Measurements from ENCODE around the gene TRAF6. TPM values are rescaled to one million over a fixed set of nuclear protein-coding genes. Genes with fewer than 3 reads are reported as not detected.
A peak's percentile ranks its signal among the peaks of the same experiment; 100 is the strongest.

Gene TRAF6
- total and polyA plus RNA-seq, 9 of the 15 experiments (the other 6 are each of a cell fraction or from before 2014, with no cell fraction given), result 2.0 to 13.1 (median 8.2) TPM

DNA sequence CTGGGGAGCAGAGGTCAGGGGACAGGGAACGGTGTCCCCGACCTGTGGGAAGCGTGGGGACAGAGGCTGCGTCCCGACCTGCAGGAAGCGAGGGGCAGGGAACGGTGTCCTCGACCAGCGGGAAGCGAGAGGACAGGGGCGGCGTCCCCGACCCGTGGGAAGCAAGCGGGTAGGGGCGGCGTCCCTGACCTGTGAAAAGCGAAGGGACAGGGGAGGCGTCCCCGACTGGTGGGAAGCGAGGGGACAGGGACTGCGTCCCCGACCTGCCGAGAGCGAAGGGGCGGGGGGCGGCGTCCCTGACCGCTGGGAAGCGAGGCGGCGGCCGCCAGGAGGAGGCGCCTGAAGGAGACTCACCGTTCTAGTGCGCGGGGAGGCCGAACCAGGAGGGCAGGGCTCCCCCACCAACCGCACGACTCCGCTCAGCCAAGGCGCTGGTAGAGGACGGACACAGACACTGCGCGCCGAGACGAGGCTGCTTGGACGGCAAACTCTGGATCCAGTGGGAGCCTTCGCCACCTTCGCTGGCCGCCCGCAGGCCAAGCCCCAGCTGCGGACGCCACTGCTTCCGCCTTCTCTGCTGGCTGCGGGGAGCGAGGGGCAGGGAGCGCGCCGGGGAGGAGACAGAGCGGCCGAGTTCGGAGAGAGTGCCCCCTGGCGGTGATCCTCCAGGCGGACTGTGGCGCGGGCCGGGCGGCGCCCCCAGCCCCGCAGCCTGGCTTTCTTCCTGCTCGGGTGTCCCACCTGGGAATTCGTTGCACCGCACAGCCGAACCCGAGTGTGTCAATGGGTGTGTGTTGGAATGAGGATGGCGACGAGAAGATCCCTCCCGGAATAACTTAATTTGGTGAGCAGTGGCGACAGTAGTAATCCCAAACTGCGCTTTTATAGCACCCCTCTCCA is at the start of gene TRAF6 (continued):
- TF ChIP-seq, protein P1, sequence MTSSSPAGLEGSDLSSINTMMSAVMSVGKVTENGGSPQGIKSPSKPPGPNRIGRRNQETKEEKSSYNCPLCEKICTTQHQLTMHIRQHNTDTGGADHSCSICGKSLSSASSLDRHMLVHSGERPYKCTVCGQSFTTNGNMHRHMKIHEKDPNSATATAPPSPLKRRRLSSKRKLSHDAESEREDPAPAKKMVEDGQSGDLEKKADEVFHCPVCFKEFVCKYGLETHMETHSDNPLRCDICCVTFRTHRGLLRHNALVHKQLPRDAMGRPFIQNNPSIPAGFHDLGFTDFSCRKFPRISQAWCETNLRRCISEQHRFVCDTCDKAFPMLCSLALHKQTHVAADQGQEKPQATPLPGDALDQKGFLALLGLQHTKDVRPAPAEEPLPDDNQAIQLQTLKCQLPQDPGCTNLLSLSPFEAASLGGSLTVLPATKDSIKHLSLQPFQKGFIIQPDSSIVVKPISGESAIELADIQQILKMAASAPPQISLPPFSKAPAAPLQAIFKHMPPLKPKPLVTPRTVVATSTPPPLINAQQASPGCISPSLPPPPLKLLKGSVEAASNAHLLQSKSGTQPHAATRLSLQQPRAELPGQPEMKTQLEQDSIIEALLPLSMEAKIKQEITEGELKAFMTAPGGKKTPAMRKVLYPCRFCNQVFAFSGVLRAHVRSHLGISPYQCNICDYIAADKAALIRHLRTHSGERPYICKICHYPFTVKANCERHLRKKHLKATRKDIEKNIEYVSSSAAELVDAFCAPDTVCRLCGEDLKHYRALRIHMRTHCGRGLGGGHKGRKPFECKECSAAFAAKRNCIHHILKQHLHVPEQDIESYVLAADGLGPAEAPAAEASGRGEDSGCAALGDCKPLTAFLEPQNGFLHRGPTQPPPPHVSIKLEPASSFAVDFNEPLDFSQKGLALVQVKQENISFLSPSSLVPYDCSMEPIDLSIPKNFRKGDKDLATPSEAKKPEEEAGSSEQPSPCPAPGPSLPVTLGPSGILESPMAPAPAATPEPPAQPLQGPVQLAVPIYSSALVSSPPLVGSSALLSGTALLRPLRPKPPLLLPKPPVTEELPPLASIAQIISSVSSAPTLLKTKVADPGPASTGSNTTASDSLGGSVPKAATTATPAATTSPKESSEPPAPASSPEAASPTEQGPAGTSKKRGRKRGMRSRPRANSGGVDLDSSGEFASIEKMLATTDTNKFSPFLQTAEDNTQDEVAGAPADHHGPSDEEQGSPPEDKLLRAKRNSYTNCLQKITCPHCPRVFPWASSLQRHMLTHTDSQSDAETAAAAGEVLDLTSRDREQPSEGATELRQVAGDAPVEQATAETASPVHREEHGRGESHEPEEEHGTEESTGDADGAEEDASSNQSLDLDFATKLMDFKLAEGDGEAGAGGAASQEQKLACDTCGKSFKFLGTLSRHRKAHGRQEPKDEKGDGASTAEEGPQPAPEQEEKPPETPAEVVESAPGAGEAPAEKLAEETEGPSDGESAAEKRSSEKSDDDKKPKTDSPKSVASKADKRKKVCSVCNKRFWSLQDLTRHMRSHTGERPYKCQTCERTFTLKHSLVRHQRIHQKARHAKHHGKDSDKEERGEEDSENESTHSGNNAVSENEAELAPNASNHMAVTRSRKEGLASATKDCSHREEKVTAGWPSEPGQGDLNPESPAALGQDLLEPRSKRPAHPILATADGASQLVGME (CRISPR knock-in tag; IDR thresholded peaks at IDR 0.05), result peak; percentile 76; the same call in 1 of the 2 replicates
- TF ChIP-seq KAT2B (IDR thresholded peaks at IDR 0.05; ENCODE audit: low read depth, low read length), result peak; percentile 40
- TF ChIP-seq LEF1 (IDR thresholded peaks at IDR 0.05), result 0 out of 2 replicates have a peak, but pooled peaks have one; percentile 24
- TF ChIP-seq, protein P2, sequence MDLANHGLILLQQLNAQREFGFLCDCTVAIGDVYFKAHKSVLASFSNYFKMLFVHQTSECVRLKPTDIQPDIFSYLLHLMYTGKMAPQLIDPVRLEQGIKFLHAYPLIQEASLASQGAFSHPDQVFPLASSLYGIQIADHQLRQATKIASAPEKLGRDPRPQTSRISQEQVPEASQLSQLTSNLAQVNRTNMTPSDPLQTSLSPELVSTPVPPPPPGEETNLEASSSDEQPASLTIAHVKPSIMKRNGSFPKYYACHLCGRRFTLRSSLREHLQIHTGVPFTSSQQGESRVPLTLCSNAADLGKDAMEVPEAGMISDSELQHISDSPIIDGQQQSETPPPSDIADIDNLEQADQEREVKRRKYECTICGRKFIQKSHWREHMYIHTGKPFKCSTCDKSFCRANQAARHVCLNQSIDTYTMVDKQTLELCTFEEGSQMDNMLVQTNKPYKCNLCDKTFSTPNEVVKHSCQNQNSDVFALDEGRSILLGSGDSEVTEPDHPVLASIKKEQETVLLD (IDR thresholded peaks at IDR 0.05), result no peak
- TF ChIP-seq, protein P3, sequence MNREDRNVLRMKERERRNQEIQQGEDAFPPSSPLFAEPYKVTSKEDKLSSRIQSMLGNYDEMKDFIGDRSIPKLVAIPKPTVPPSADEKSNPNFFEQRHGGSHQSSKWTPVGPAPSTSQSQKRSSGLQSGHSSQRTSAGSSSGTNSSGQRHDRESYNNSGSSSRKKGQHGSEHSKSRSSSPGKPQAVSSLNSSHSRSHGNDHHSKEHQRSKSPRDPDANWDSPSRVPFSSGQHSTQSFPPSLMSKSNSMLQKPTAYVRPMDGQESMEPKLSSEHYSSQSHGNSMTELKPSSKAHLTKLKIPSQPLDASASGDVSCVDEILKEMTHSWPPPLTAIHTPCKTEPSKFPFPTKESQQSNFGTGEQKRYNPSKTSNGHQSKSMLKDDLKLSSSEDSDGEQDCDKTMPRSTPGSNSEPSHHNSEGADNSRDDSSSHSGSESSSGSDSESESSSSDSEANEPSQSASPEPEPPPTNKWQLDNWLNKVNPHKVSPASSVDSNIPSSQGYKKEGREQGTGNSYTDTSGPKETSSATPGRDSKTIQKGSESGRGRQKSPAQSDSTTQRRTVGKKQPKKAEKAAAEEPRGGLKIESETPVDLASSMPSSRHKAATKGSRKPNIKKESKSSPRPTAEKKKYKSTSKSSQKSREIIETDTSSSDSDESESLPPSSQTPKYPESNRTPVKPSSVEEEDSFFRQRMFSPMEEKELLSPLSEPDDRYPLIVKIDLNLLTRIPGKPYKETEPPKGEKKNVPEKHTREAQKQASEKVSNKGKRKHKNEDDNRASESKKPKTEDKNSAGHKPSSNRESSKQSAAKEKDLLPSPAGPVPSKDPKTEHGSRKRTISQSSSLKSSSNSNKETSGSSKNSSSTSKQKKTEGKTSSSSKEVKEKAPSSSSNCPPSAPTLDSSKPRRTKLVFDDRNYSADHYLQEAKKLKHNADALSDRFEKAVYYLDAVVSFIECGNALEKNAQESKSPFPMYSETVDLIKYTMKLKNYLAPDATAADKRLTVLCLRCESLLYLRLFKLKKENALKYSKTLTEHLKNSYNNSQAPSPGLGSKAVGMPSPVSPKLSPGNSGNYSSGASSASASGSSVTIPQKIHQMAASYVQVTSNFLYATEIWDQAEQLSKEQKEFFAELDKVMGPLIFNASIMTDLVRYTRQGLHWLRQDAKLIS (CRISPR knock-in tag; IDR thresholded peaks at IDR 0.05), result peak; percentile 84
- TF ChIP-seq GABPA (tag; conservative IDR thresholded peaks at IDR 0.05; ENCODE audit: low read depth), result peak; percentile 72
- no peak for TF ChIP-seq ZNF212 (CRISPR knock-in tag; IDR thresholded peaks at IDR 0.05)
- TF ChIP-seq TARDBP (IDR thresholded peaks at IDR 0.05), result no peak
- no peak for TF ChIP-seq SRF (CRISPR knock-in tag; IDR thresholded peaks at IDR 0.05)
